SH-SY5Y (cell line): Measurements from ENCODE around the gene CRIM1.

Experiments
- GATA2 ChIP-seq: IDR thresholded peaks from 2 replicates; pipeline ENCODE4 v1.6.1; 2011; ENCODE audit warnings: mild to moderate bottlenecking, low read depth, low read length
- GATA3 ChIP-seq: IDR thresholded peaks from 2 replicates; pipeline ENCODE4 v1.6.1; 2011; ENCODE audit warnings: low read depth, mild to moderate bottlenecking, low read length, moderate library complexity

DNA sequence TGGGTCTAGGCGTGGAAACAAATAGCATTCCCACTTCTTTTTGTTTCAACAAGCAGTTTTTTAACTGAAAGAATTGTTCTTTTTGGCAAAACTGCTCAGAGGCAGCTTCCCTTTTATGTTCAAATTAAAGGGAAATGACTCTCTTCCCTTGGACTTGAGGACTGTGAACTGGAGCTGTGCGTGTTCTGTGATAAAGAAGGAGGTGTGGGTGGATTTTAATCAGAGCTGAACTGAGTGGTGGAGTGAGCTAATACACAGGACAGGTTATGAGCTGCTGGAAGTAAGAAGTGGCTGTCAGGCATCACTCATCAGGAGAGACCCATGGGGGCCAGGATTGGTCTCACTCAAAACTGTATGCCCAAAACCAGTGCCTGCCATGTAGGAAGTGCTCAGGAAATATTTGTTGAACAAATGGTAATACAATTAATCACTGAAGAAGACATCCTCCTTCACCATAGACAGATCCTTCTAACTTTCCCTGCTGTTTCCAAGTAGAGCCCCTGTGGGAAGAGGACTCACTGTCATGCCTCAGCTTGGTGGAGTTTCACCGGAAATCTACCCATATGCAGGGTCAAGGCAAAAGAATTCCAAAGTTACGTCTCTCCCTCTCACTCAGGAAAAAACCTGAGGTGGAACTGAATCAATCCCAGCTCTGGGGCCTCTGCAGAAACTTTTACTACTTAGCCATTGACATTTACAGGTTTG is 186.5 kb downstream of the CRIM1 start:
- TF ChIP-seq GATA3 (no peak), GATA2 (no peak)
